Measurements from ENCODE around the gene PLEK.

DNA sequence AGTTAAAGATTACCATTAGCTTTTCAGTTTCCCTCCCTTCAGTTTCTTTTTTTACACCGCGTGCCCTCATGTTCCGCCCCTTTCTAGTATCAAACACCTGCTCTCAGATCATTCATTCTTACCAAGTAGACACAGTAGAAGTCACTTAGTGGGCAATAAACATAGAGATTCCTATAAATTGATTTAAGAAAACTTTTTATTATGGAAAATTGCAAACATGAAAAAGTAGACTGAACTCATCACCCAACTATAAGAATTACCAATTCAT is 24.1 kb upstream of the PLEK start:
- TF ChIP-seq POLR2A (IDR thresholded peaks at IDR 0.05) = no peak
- TF ChIP-seq, protein P1, sequence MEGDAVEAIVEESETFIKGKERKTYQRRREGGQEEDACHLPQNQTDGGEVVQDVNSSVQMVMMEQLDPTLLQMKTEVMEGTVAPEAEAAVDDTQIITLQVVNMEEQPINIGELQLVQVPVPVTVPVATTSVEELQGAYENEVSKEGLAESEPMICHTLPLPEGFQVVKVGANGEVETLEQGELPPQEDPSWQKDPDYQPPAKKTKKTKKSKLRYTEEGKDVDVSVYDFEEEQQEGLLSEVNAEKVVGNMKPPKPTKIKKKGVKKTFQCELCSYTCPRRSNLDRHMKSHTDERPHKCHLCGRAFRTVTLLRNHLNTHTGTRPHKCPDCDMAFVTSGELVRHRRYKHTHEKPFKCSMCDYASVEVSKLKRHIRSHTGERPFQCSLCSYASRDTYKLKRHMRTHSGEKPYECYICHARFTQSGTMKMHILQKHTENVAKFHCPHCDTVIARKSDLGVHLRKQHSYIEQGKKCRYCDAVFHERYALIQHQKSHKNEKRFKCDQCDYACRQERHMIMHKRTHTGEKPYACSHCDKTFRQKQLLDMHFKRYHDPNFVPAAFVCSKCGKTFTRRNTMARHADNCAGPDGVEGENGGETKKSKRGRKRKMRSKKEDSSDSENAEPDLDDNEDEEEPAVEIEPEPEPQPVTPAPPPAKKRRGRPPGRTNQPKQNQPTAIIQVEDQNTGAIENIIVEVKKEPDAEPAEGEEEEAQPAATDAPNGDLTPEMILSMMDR (IDR thresholded peaks at IDR 0.05 in 8 of 11, conservative IDR thresholded peaks at IDR 0.05 in 3 of 11) = no peak

Data from spleen (tissue), 7 donors.